Stimulated activated naive B cell treated with anti-CD40 and anti-IgM and Interleukin-4, amounts not matched to agents 10 μg/mL and 1 μg/mL and 100 μg/mL, for 72 hours (primary cell): ENCODE results near the gene FOXP3.

Experiments used
- ATAC-seq, 2 donors: fragments of 150-1000 bp; cut with Tn5 transposase; replicated peaks; 2 replicates each; pipeline ENCODE4 v1.10.0; 2021; ENCODE audit warnings: moderate library complexity in 1 of 2
- DNase-seq: peaks from one replicate; pipeline ENCODE4 v3.0.0; 2021
- H3K27ac Mint-ChIP-seq: one replicate; pipeline ENCODE4 v1.8.0; 2022; ENCODE audit warnings: mild to moderate bottlenecking, mixed read lengths
- H3K27me3 Mint-ChIP-seq, 2 donors: one replicate each; pipeline ENCODE4 v1.8.0; 2022; ENCODE audit warnings: mixed read lengths in 2 of 2
- H3K36me3 Mint-ChIP-seq, 2 donors: one replicate each; pipeline ENCODE4 v1.8.0; 2022; ENCODE audit warnings: mixed read lengths in 2 of 2, mild to moderate bottlenecking in 1 of 2
- H3K4me1 Mint-ChIP-seq, 2 donors: one replicate each; pipeline ENCODE4 v1.8.0; 2022; ENCODE audit warnings: mixed read lengths in 2 of 2, mild to moderate bottlenecking in 1 of 2
- H3K4me3 Mint-ChIP-seq, 2 donors: one replicate each; pipeline ENCODE4 v1.8.0; 2022; ENCODE audit warnings: mild to moderate bottlenecking in 2 of 2, mixed read lengths in 2 of 2, moderate library complexity in 1 of 2
- H3K9me3 Mint-ChIP-seq, 2 donors: one replicate each; pipeline ENCODE4 v1.8.0; 2022; ENCODE audit warnings: mixed read lengths in 2 of 2, mild to moderate bottlenecking in 1 of 2

The FOXP3 gene

DNA sequence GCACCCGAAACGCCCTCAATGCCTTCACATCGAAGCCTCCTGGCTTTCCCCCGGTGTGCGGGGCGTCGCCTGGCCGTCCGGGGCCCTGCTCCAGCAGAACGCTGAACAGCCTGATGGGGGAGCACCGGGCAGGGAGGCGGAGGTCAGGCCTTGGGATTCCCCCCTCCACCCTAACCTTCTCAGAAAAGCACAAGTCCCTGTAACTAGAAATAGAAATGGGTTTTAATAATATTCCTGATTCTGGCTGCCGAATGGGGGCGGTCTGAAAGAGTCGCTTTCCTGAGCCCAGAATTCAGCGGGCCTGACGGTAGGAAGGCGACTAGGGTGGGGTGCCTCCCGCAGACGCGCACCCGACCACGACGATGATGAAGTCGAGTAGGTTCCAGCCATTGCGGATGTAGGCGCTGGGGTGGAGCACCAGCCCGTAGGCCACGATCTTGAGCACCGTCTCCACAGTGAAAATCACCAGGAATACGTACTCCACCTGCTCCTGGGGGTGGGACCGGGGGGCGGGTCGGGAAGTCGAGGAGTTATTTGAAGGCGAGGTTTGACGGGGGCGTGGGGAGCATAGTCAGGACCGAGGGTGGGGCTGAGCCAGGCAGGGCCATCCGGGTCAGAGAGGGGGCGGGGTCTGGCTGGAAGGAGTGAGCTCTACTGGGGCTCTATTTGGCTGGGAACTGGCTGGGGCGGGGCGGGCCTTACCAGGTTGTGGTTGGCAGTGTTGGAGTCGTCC lies 33.8 kb downstream of the FOXP3 start:
- peaks cover 13 to 16% of the 10 kb centered on the region in 2 donors for H3K4me1 Mint-ChIP-seq
- no peaks in the 10 kb centered on the region for H3K27me3 Mint-ChIP-seq
- DNase-seq (peak; percentile 61), ATAC-seq (peak; percentile 82 to 84)
- peaks cover 0 to 1% of the 10 kb centered on the region in 2 donors for H3K36me3 Mint-ChIP-seq
- H3K9me3 Mint-ChIP-seq, result peaks cover 0 to 6% of the 10 kb centered on the region in 2 donors
- peak overlapping the region; percentile 97 for H3K27ac Mint-ChIP-seq
- peak overlapping the region; percentile 86 to 89 for H3K4me3 Mint-ChIP-seq

GRCh38 chrX:49228185-49228584 lies 36.3 kb downstream of the FOXP3 start:
- ATAC-seq (no peak), DNase-seq (no peak)
- Mint-ChIP-seq H3K4me3 (no peak overlapping the region), H3K27ac (no peak overlapping the region), H3K36me3 (peaks cover 0 to 3% of the 10 kb centered on the region in 2 donors), H3K4me1 (peaks cover 10 to 11% of the 10 kb centered on the region in 2 donors), H3K27me3 (peaks cover 7 to 15% of the 10 kb centered on the region in 2 donors), H3K9me3 (peaks cover 0 to 6% of the 10 kb centered on the region in 2 donors)

GRCh38 chrX:49227726-49228125 lies 36.8 kb downstream of the FOXP3 start:
- DNase-seq, result no peak
- Mint-ChIP-seq H3K27ac (peak overlapping the region; percentile 31), H3K36me3 (peaks cover 0 to 3% of the 10 kb centered on the region in 2 donors), H3K27me3 (peaks cover 11 to 20% of the 10 kb centered on the region in 2 donors), H3K4me1 (peaks cover 10 to 11% of the 10 kb centered on the region in 2 donors), H3K4me3 (no peak overlapping the region), H3K9me3 (peaks cover 0 to 10% of the 10 kb centered on the region in 2 donors)
- no peak for ATAC-seq

DNA sequence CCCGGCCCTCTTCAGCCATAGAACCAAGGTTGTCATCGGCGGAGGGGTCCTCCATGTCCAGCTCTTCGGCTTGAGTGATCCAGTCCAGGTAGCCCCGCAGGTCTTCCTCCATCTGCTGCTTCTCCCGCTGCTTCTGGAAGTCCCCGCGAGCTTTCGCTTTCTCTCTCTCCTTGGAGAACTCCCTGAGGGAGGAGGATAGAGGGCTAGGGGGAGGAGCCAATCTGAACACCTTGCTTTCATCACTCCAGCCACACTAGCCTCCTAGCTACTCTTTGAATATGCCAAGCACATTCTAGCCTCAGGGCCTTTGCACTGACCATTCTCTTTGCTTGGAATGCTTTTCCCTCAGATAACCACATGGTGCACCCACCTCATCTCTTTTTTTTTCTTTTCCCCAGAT lies 37.6 kb downstream of the FOXP3 start:
- no peak for ATAC-seq
- H3K9me3 Mint-ChIP-seq, result peaks cover 0 to 13% of the 10 kb centered on the region in 2 donors
- peaks cover 11 to 16% of the 10 kb centered on the region in 2 donors for H3K4me1 Mint-ChIP-seq
- H3K4me3 Mint-ChIP-seq, result no peak overlapping the region
- no peak overlapping the region for H3K27ac Mint-ChIP-seq
- DNase-seq, result no peak
- H3K27me3 Mint-ChIP-seq, result peaks cover 18 to 25% of the 10 kb centered on the region in 2 donors
- H3K36me3 Mint-ChIP-seq, result peaks cover 0 to 3% of the 10 kb centered on the region in 2 donors

- Mint-ChIP-seq H3K27me3 (peaks cover 23 to 30% of the 10 kb centered on the region in 2 donors), H3K36me3 (peaks cover 0 to 3% of the 10 kb centered on the region in 2 donors), H3K4me1 (peaks cover 5 to 9% of the 10 kb centered on the region in 2 donors), H3K4me3 (no peak overlapping the region), H3K27ac (no peak overlapping the region), H3K9me3 (peaks cover 0 to 13% of the 10 kb centered on the region in 2 donors)
- DNase-seq (no peak), ATAC-seq (no peak)
Measured at GRCh38 chrX:49225858-49226257, 38.7 kb downstream of the FOXP3 start.

- Mint-ChIP-seq H3K4me1 (peaks cover 1 to 9% of the 10 kb centered on the region in 2 donors), H3K27ac (no peak overlapping the region), H3K9me3 (peaks cover 0 to 7% of the 10 kb centered on the region in 2 donors), H3K4me3 (no peak overlapping the region), H3K36me3 (peaks cover 0 to 3% of the 10 kb centered on the region in 2 donors), H3K27me3 (peaks cover 23 to 30% of the 10 kb centered on the region in 2 donors)
- DNase-seq (no peak), ATAC-seq (peak in 1 of 2 donors; percentile 45)
Measured at GRCh38 chrX:49221868-49222267, 42.6 kb downstream of the FOXP3 start.

GRCh38 chrX:49220100-49220499 lies 44.4 kb downstream of the FOXP3 start:
- peaks cover 1 to 9% of the 10 kb centered on the region in 2 donors for H3K4me1 Mint-ChIP-seq
- ATAC-seq (no peak), DNase-seq (no peak)
- peaks cover 23 to 37% of the 10 kb centered on the region in 2 donors for H3K27me3 Mint-ChIP-seq
- peaks cover 0 to under 1% of the 10 kb centered on the region in 2 donors for H3K36me3 Mint-ChIP-seq
- peaks cover 0 to 7% of the 10 kb centered on the region in 2 donors for H3K9me3 Mint-ChIP-seq
- H3K27ac Mint-ChIP-seq, result no peak overlapping the region
- no peak overlapping the region for H3K4me3 Mint-ChIP-seq

- H3K27ac Mint-ChIP-seq, result no peak overlapping the region
- H3K36me3 Mint-ChIP-seq, result peaks cover 0 to 2% of the 10 kb centered on the region in 2 donors
- H3K27me3 Mint-ChIP-seq, result peaks cover 6 to 7% of the 10 kb centered on the region in 2 donors
- DNase-seq (no peak), ATAC-seq (no peak)
- H3K9me3 Mint-ChIP-seq, result peaks cover 0 to 8% of the 10 kb centered on the region in 2 donors
- no peaks in the 10 kb centered on the region for H3K4me1 Mint-ChIP-seq
- no peak overlapping the region for H3K4me3 Mint-ChIP-seq
Measured at GRCh38 chrX:49214996-49215526, 49.4 kb downstream of the FOXP3 start.

- Mint-ChIP-seq H3K9me3 (peaks cover 0 to 8% of the 10 kb centered on the region in 2 donors), H3K4me1 (no peaks in the 10 kb centered on the region), H3K27ac (no peak overlapping the region), H3K4me3 (no peak overlapping the region), H3K36me3 (peaks cover 0 to 2% of the 10 kb centered on the region in 2 donors), H3K27me3 (peaks cover 6 to 7% of the 10 kb centered on the region in 2 donors)
- ATAC-seq, result no peak
- DNase-seq, result no peak
Measured at GRCh38 chrX:49214416-49214815, 50.1 kb downstream of the FOXP3 start.

DNA sequence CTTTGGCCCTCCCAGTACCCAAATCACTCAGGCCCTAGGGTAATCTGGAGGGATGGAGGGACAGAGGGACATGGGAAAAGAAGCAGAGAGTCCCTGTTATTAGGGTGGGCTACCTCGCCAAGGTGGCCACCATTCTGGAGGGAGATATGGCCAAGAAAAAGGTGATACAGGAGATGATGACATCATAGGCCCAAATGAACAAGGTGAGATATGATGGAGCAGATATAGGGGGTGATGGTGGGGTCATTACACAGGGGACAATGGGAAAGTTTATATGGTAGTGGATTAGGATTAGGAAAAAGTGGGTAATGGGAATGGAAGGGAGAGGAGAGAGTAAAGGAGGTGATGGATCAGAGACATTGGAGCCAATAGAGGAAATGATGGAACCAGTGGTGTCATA lies 51.6 kb downstream of the FOXP3 start:
- peaks cover 0 to 2% of the 10 kb centered on the region in 2 donors for H3K36me3 Mint-ChIP-seq
- H3K4me1 Mint-ChIP-seq, result peaks cover 0 to 1% of the 10 kb centered on the region in 2 donors
- H3K9me3 Mint-ChIP-seq, result peaks cover 0 to 8% of the 10 kb centered on the region in 2 donors

DNA sequence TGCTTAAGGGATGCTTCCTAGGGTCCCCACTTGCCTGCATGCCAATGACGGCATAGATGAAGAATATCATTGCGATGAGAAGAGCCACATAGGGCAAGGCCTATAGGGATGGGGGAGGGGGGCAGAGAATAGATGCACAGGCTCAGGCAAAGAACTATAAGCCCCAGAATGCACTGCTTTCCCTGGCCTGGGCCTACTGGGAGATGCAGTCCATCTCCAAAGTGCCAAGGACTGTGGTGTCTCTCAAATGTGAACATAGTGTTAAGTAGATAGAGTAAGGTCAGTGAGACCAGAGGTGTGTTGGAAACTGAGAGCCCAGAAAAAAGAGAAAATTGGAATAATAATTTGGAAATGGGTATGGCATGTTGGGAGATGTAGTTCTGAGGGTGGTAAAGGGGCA lies 52.3 kb downstream of the FOXP3 start:
- peaks cover 0 to 8% of the 10 kb centered on the region in 2 donors for H3K9me3 Mint-ChIP-seq
- no peak for DNase-seq

More for the DNA sequence above, 51.6 kb downstream of the FOXP3 start:
- no peak overlapping the region for H3K4me3 Mint-ChIP-seq
- DNase-seq (no peak), ATAC-seq (no peak)
- H3K27ac Mint-ChIP-seq, result no peak overlapping the region
- peaks cover 6 to 7% of the 10 kb centered on the region in 2 donors for H3K27me3 Mint-ChIP-seq

GRCh38 chrX:49211074-49211473 lies 53.4 kb downstream of the FOXP3 start:
- no peak for DNase-seq
- H3K4me1 Mint-ChIP-seq, result peaks cover 0 to 1% of the 10 kb centered on the region in 2 donors
- peaks cover 0 to 2% of the 10 kb centered on the region in 2 donors for H3K36me3 Mint-ChIP-seq
- peaks cover 0 to 8% of the 10 kb centered on the region in 2 donors for H3K9me3 Mint-ChIP-seq
- H3K4me3 Mint-ChIP-seq, result no peak overlapping the region
- ATAC-seq, result no peak
- H3K27me3 Mint-ChIP-seq, result peaks cover 6% of the 10 kb centered on the region in 2 donors
- H3K27ac Mint-ChIP-seq, result no peak overlapping the region

More for the DNA sequence above, 52.3 kb downstream of the FOXP3 start:
- no peak overlapping the region for H3K27ac Mint-ChIP-seq
- no peak overlapping the region for H3K4me3 Mint-ChIP-seq
- no peak for ATAC-seq
- H3K36me3 Mint-ChIP-seq, result peaks cover 0 to 2% of the 10 kb centered on the region in 2 donors
- peaks cover 6 to 7% of the 10 kb centered on the region in 2 donors for H3K27me3 Mint-ChIP-seq
- peaks cover 0 to 1% of the 10 kb centered on the region in 2 donors for H3K4me1 Mint-ChIP-seq

DNA sequence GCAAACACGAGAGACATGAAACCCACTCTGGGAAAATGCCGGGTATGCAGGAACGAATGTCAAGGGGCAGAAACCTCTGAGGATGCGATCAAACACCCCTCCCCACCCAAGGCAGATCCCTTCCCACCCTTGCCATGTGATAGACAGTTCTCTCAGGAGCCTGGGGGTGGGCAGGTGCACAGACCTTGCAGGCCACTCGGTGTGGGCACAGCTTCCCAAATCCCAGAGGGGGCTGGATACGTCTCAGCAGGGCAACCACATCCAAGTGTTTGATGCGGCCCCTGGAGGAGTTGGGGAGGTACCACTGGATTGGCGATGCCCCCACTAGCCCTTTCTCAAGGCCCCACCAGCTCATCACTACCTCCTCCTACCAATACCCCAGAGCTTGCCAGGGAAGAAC lies 54.1 kb downstream of the FOXP3 start:
- Mint-ChIP-seq H3K4me3 (no peak overlapping the region), H3K36me3 (peaks cover 0 to 2% of the 10 kb centered on the region in 2 donors), H3K9me3 (peaks cover 0 to 8% of the 10 kb centered on the region in 2 donors), H3K27ac (no peak overlapping the region), H3K27me3 (peaks cover 0 to 6% of the 10 kb centered on the region in 2 donors), H3K4me1 (peaks cover 0 to 1% of the 10 kb centered on the region in 2 donors)
- no peak for ATAC-seq
- DNase-seq, result no peak

DNA sequence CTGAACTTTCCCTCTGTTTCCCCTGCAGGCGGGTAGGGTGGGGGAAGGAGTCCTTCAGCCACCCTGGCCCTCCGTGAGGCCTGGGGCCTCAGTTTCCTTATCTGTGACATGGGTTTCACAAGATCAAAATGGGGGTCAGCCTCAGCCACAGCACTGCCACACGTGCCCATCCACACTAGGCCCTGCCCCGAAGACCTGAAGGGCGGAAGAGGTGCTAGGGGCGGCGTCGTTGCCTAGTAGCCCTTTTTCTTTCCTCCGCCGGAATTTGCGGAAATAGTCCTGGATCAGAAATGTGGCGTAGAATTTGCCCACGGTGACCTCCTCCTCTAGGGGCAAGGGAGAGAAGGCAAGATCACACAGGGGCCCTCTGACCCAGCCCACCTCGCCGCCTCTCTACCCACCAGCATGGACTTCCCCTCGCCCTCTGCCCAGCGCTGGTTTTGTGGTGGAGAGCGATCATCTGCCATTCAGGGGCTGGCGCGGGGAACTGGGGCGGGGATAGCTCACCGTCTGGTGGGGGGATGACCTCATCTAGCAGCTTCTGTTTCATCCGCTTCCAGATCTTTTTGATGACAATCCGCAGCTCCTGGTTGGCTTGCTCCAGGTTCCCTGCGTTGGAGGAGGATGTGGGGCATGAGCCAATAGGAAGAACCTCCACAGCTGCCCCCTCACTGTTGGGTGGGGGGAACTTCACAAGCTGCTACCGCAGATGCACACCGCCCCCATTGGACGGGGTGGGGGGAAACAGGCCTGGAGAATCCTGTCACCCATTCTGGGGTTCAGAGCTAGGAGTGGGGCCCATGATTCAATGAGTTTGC lies 54.9 kb downstream of the FOXP3 start:
- no peak for DNase-seq
- Mint-ChIP-seq H3K4me3 (peak overlapping the region in 1 of 2 donors; percentile 47), H3K36me3 (no peaks in the 10 kb centered on the region), H3K27ac (no peak overlapping the region), H3K9me3 (peaks cover 0 to 8% of the 10 kb centered on the region in 2 donors), H3K27me3 (peaks cover 0 to 6% of the 10 kb centered on the region in 2 donors), H3K4me1 (peaks cover 0 to 1% of the 10 kb centered on the region in 2 donors)
- ATAC-seq, result no peak
